Testis (tissue), 3 donors: Measurements from ENCODE around the gene ZXDC. TPM values are rescaled to one million over a fixed set of nuclear protein-coding genes. Genes with fewer than 3 reads are reported as not detected.
A peak's percentile ranks its signal among the peaks of the same experiment; 100 is the strongest.

ENCODE experiments used
- DNase-seq: peaks from one replicate; pipeline ENCODE4 v3.0.0-alpha.2; 2019
- H3K27ac ChIP-seq, 2 donors: fragments of 200-600 bp; sonication (generic); one replicate each; pipeline ENCODE4 v1.5.1; 2019
- H3K27me3 ChIP-seq: fragments of 200-600 bp; sonication (generic); one replicate; pipeline ENCODE4 v1.5.1; 2019
- H3K36me3 ChIP-seq: fragments of 200-600 bp; sonication (generic); one replicate; pipeline ENCODE4 v1.5.1; 2017; ENCODE audit warnings: low read depth; ENCODE audit errors: missing control alignments
- H3K4me1 ChIP-seq: fragments of 200-600 bp; sonication (generic); one replicate; pipeline ENCODE4 v1.5.1; 2019
- H3K4me3 ChIP-seq, 2 donors: fragments of 200-600 bp; sonication (generic); one replicate each; pipeline ENCODE4 v1.5.1; 2017 to 2019
- H3K9me3 ChIP-seq: fragments of 200-600 bp; sonication (generic); one replicate; pipeline ENCODE4 v1.5.1; 2017
- CTCF ChIP-seq, 3 experiments: fragments of 450-650 bp in 2 of 3; fragments of 200-600 bp in 1 of 3; sonication (generic) in 1 of 3; IDR thresholded peaks; one replicate each; pipeline ENCODE4 v1.5.1; 2016 to 2019; ENCODE audit warnings: antibody characterized with exemption in 3 of 3, mild to moderate bottlenecking in 2 of 3, moderate library complexity in 1 of 3
- POLR2A ChIP-seq: fragments of 450-650 bp; IDR thresholded peaks from one replicate; pipeline ENCODE4 v1.6.1; 2017; ENCODE audit warnings: antibody characterized with exemption, mild to moderate bottlenecking, moderate library complexity
- WGBS, 2 donors: methylation state at CpG; one replicate each; pipeline ENCODE4 v1.1.5; 2018; 5-methylcytosine and 5-hydroxymethylcytosine counted together
- intact Hi-C: fragments of 100-400 bp; cut with DNase I; formaldehyde crosslinking; loops from one replicate; pipeline ENCODE4 v1.15.1; 2023; ENCODE audit warnings: low total_unique reads
- polyA plus RNA-seq: library from polyadenylated mRNA; stranded (reverse); fragments of 350-450 nt; fragmentation: Illumina TruSeq; extraction: RNeasy Lipid Tissue Mini Kit (QIAGEN cat#74804); gene quantifications from one replicate; pipeline ENCODE4 v1.2.3, GENCODE V29; 2014; ENCODE audit warnings: low read depth, low replicate concordance; ENCODE audit not compliant: insufficient read depth
- total RNA-seq, 2 donors: library from RNA; depleted of rRNA; stranded (reverse); fragments of >200 nt; gene quantifications; one replicate each; pipeline ENCODE4 v1.2.3, GENCODE V29; 2016

Gene ZXDC
- total and polyA plus RNA-seq, 3 donors from 2014 or later, result 25.6 to 80.3 (median 78.9) TPM

GRCh38 chr3:126390201-126390600, 85.5 kb downstream of the ZXDC start:
- Histone ChIP-seq H3K9me3 (no peaks in the 10 kb centered on the region), H3K4me1 (no peaks in the 10 kb centered on the region), H3K27ac (no peak overlapping the region), H3K36me3 (no peaks in the 10 kb centered on the region), H3K4me3 (peak overlapping the region in 1 of 2 donors; percentile 21), H3K27me3 (no peaks in the 10 kb centered on the region)
- intact Hi-C loops, result loop anchor here (10.0 kb wide), 2 partner anchors 125 to 255 kb away; no protein-coding TSS in a partner anchor
- TF ChIP-seq CTCF (IDR thresholded peaks at IDR 0.05) (no peak), POLR2A (no peak)
- WGBS, 2 donors, result 56 to 81% methylated on average over 15 of the region's 15 CpGs
- DNase-seq, result no peak

GRCh38 chr3:126389794-126390146, 85.9 kb downstream of the ZXDC start:
- WGBS, 2 donors, result 54 to 55% methylated on average over 17 of the region's 17 CpGs
- no peak for DNase-seq

GRCh38 chr3:126389112-126389793, 86.4 kb downstream of the ZXDC start:
- H3K36me3 ChIP-seq, result no peaks in the 10 kb centered on the region
- WGBS, 2 donors, result 1 to 3% methylated on average over 28 to 58 of the region's 58 CpGs
- DNase-seq, result peak; percentile 96
- H3K27ac ChIP-seq, result peak overlapping the region; percentile 31 to 73
- peak overlapping the region; percentile 3 to 21 for H3K4me3 ChIP-seq
- intact Hi-C loops, result no loop called here
- no peaks in the 10 kb centered on the region for H3K4me1 ChIP-seq
- no peaks in the 10 kb centered on the region for H3K27me3 ChIP-seq
- H3K9me3 ChIP-seq, result no peaks in the 10 kb centered on the region
- no peak for TF ChIP-seq POLR2A
- peak; percentile 92 to 99 (median 97) for TF ChIP-seq CTCF (IDR thresholded peaks at IDR 0.05)

More at GRCh38 chr3:126389794-126390146, 85.9 kb downstream of the ZXDC start:
- Histone ChIP-seq H3K27ac (peak overlapping the region in 1 of 2 donors; percentile 31), H3K4me3 (peak overlapping the region; percentile 3 to 21), H3K36me3 (no peaks in the 10 kb centered on the region), H3K27me3 (no peaks in the 10 kb centered on the region), H3K4me1 (no peaks in the 10 kb centered on the region), H3K9me3 (no peaks in the 10 kb centered on the region)
- TF ChIP-seq POLR2A, result no peak
- no peak for TF ChIP-seq CTCF (IDR thresholded peaks at IDR 0.05)
- intact Hi-C loops, result loop anchor here (10.0 kb wide), 2 partner anchors 125 to 255 kb away; no protein-coding TSS in a partner anchor

Other genes starting within 250 kb of the ZXDC start
- gene KLF15, start 118.5 kb downstream of the ZXDC start, total RNA-seq, result 10 to 100 TPM; 32.0 to 36.1 TPM
- 8.5 TPM for gene KLF15, start 118.5 kb downstream of the ZXDC start, polyA plus RNA-seq
- gene CFAP100, start 81.0 kb downstream of the ZXDC start, total RNA-seq, result 10 to 100 TPM; 21.4 to 56.2 TPM
- gene CFAP100, start 81.0 kb downstream of the ZXDC start, polyA plus RNA-seq, result 74.2 TPM
- gene UROC1, start 41.9 kb upstream of the ZXDC start, total RNA-seq, result 1 to 10 TPM in 1 of 2 donors, under 1 TPM in 1; 0.25 to 1.0 TPM
- 0.34 TPM for gene UROC1, start 41.9 kb upstream of the ZXDC start, polyA plus RNA-seq
- gene CHST13, start 48.3 kb upstream of the ZXDC start, total RNA-seq, result 10 to 100 TPM; 13.3 to 21.7 TPM
- gene CHST13, start 48.3 kb upstream of the ZXDC start, polyA plus RNA-seq, result 21.4 TPM
- gene C3orf22, start 83.0 kb upstream of the ZXDC start, total RNA-seq, result 10 to 100 TPM; 33.0 to 61.4 TPM
- 42.2 TPM for gene C3orf22, start 83.0 kb upstream of the ZXDC start, polyA plus RNA-seq
- gene TXNRD3, start 179.2 kb upstream of the ZXDC start, total RNA-seq, result 10 to 100 TPM; 25.7 to 34.3 TPM
- 67.9 TPM for gene TXNRD3, start 179.2 kb upstream of the ZXDC start, polyA plus RNA-seq
- 10 to 100 TPM; 47.6 to 49.9 TPM for gene CHCHD6, start 228.3 kb upstream of the ZXDC start, total RNA-seq
- 84.6 TPM for gene CHCHD6, start 228.3 kb upstream of the ZXDC start, polyA plus RNA-seq